HK-2 (cell line): ENCODE data around the gene CUX1.

Source experiments
- DNase-seq: peaks from one replicate; pipeline ENCODE4 v3.0.0-alpha.2; 2018; ENCODE audit not compliant: unreplicated experiment

CUX1 gene

DNA sequence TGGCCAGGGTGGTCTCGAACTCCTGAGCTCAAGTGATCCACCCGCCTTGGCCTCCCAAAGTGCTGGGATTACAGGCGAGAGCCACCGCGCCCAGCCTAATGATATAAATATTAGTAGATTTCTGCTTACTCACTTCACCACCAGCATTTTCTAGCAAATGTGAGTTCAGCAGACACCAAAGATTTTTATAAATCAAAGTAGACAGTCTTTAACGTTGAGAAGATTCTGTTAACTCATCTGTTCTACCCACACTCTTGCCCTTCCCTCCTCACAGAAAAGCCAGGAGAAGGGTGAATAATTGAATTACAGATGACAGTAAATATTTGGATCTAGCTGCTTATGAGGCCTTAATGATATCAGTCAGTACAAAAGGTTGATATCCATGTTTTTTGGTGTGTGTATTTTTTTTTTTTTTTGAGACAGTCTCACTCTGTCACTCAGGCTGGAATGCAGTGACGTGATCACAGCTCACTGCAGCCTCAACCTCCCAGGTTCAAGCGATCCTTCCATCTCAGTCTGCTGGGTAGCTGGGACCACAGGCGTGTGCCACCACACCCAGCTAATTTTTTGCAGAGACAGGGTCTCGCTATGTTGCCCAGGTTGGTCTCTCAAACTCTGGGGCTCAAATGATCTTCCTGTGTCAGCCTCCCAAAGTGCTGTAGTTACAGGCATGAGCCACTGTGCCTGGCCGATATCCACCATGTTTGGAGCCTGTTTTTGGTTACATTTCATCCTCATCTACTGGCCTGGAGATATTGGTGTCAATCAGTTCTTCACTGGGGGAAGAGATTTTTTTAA is 120.5 kb downstream of the CUX1 start:
- no peak for DNase-seq

DNA sequence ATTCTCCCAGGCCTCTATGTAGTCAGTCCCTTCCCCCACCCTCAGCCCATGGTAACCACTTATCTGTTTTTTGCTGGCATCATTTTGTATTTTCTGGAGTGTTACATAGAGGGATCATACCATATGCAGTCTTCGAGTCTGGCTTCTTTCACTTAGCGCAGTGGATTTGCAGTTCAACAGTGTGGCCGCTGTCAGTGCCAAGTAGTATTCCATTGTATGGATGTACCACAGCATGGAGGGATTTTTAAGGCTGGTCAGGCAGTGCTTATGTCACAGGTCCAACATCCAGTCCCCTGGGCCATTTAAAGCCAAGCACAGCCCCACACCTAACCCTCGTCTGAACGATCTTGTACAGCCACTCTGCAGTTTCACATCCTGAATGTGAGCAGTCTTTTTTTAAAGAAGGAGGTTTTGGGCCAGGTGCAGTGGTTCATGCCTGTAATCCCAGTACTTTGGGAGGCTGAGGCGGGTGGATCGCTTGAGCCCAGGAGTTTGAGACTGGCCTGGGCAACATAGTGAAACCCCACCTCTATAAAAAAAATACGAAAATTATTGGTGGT is 121.8 kb downstream of the CUX1 start:
- DNase-seq, result no peak

DNA sequence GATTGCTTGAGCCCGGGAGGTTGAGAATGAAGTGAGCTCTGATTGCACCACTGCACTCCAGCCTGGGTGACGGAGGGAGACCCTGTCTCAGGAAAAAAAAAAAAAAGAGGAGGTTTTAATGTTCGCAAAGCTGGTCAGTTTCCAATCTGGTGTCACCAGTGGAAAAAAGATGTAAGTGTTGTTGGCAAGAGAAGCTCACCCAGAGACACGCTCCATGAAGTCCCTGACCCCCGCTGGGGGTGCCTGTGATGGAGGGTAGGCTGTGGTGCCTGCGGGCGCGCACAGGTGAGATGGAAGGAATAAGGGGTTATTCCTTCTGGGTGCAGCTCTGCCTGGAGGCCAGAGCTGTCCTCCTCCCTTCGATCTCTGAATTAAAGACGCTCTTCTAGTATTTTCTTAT is 122.7 kb downstream of the CUX1 start:
- no peak for DNase-seq

DNA sequence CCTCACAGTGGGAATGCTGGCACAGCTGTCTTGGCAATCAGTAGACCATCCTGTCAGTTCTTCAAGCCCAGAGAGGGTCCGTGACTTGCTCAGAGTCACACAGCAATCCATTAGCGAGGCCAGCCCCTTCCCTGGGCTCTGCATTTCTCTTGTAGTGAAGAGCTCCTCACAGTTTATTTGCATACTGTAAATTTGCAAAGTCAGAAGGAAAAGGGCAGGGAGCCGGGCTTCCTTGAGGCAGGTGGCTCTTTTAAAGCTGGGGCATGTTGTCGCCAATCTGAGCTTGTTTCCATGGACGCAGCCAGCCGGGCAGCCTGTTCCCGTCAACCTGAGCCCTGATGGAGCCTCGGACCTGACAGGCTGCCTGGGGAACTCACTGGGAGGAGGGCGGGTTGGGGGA is 123.4 kb downstream of the CUX1 start:
- no peak for DNase-seq

DNA sequence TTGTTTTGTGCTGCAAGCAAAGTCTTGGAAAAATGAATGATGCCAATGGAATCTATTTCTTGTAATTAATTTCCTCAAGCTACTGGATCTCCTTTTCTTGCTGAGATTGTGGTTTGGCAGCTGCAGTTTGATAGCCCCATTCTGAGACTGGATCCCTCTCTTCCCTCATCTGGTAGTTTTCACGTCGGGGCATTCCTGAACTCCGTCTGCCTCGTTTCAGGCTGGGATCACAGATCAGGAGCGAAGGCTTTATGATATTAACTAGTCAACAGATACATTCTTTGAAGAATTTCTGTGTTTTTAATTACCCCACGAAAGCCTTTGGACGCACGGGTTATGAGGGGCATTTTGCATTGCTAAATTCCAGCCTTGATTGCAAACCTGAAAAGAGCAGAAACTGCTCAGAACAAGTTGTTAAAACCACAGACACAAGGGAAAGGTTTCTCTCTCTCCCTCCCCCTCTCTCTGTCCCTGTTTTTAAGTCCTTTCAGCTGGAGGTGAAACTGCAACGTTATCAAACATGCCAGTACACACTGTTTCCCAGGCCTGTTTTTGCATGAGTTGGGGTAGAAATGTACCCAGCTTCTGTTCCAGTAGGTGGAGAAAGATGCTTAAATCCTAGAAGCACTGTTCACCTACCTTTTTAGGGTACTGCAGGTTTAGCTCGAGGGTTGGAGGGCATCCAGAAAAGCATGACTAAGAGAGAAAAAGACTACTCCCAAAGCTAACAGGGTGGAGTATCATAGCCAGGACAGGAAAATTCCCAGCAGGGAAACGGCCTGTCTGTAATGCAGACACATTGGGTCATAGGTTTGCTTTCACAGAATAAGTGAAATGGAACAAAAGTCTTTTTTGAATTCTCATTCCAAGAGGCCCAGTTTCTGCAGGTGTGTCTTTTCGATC is 124.3 kb downstream of the CUX1 start:
- DNase-seq, result peak; percentile 25

DNA sequence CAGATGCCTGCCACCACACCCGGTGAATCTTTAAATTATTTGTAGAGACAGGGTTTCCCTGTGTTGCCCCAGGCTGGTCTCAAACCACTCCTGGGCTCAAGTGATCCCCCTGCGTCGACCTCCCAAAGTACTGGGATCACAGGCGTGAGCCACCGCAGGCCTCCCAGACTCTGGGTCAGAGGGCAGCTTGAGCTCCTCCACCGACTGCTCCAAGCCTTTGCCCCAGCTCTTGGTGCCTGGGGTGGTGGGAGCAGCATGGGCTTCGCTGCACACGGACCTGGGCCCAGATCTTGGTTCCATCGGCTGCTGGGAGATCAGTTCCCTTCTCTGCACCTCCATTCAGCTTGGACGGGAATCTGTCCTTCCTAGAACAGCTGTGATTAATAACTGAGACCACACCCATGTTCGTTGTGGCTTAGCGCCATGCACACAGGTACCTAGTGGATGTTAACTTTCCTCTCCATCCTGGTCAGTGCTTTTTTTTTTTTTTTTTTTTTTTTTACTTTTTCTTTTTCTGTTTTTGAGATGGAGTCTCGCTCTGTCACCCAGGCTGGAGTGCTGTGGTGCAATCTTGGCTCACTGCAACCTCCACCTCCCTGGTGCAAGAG is 125.3 kb downstream of the CUX1 start:
- no peak for DNase-seq

DNA sequence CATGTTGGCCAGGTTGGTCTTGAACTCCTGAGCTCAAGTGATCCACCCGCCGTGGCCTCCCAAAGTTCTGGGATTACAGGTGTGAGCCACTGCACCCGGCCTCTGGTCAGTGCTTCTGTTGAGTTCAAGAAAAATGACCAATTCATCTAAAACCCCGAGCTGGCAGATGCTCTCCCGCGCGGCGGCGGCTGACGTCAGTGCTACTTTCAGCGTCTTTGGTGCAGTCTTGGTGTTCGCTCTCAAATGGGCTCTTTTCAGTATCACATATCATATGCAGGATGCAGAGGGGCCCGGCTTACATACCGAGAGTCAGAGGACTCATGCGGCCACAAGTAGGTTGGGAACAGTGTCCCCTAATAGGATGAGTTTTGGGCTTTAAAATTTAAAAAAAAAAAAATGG is 125.9 kb downstream of the CUX1 start:
- DNase-seq, result no peak

DNA sequence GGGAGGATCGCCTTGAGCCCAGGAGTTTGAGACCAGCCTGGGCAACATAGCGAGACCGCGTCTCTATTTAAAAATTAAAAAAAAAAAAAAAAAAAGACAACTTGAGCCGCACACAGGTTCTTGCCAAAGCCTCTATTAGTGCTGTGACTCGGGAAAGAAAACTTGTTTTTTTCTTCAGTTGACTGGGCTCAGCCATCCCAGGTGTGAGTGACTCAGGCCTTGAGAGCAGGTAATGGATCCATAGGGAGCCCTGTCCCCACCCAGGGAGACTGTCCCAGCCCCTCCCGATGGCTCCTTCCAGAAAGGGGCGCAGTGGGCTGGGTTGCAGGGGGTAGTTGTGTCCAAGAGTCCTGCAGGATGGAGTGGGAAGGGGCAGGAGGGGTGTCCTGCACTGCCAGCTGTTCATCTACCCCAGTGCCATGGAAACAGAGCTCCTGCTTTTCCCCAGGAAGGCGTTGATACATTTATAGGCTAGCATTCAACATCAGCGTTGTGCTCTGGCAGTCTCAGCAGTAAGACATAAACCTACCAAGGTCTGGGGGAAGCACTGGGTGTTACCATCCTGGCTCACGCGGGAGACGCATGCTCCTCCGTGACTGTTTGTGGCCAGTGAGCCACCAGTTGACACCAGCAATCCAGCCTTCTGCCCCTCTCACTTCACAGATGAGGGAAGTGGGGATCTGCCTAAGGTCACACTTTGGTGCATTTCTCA is 126.6 kb downstream of the CUX1 start:
- no peak for DNase-seq

DNA sequence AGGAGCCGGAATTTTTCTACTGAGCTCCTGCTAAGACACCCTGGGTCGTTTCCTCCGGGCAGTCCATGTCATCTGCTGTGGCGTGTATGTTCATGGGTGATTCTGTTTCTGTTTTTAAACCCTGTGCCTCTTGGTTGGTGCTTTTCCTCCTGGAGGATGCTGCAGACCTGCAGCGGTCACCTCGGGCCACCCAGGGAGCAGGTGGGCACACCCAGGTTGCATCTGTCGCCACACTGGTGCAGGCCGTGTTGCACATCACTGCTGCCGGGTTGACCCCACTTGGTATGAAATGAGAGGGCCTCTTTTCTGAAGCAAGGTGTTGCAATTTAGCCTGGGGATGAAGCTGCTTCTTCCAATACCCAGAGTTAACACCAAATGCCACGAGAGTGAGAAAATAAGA is 127.2 kb downstream of the CUX1 start:
- DNase-seq, result no peak

DNA sequence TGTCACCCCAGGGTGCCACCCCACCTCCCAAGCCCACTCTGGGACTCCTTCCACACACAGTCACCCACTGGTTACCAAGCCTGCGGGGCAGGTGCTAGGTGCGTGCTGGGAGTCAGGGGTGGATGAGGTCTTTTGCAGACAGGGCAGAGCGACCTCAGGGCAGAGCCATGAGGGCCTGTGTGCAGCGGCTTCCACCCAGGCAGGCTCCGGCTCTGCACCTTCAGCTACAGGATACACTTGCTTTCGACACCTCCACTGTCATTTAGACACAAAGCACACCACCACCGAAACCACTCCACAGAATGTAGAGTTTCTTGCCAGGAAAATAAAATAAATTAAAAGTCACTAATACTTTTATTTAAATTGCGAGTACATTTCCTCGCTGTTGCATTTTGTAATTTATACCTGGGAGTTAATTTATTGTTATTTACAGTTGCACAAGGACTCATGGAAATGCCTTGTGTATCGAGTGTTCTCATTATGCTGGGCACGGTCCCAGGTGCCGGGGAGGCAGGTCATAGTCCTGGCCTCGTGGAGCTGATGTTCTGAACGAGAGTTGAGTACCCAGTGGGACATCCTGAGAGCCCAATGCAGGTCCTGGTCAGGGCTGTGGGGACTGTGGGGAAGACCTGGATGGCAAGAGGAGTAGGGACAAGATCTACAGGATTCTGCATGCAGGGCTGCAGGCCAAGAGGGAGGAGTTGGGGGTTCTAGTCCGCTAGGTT is 127.8 kb downstream of the CUX1 start:
- DNase-seq, result no peak

DNA sequence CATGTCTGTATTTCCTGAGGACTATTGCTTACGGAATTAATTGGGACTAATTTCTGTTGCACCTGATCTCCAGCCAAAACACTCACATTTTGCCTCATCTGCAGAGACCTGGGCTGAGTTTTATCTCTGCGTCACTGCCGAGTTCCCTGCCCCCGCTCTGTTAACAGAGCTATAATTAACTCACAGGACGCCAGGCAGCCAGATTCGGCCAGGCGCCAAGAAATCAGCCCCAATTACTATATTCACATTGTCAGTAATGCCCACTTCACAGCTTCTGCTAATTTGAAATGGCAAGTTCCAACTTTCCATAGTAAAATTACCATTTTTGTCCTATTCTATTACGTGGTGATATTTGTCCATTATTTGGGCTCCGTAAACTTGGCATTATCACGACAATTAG is 130.5 kb downstream of the CUX1 start:
- no peak for DNase-seq

DNA sequence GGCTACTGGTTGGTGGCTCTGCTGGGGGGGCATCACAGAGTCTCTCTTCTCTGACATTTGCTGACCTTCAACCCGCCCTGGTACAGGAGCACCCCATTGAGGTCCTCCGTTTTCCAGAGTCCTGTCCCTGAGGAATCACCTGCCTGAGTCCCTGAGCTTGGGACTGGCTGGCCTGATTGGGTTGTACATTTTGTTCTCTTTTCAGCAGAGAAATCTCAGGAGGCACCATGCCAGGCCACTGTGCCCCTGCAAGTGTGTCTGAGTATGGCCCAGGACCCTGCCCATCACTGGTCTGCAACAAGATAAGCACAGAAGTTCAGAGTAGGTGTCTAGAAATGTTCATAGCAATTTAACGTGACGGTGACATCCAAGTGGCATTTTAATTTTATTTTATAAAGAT is 131.2 kb downstream of the CUX1 start:
- no peak for DNase-seq

DNA sequence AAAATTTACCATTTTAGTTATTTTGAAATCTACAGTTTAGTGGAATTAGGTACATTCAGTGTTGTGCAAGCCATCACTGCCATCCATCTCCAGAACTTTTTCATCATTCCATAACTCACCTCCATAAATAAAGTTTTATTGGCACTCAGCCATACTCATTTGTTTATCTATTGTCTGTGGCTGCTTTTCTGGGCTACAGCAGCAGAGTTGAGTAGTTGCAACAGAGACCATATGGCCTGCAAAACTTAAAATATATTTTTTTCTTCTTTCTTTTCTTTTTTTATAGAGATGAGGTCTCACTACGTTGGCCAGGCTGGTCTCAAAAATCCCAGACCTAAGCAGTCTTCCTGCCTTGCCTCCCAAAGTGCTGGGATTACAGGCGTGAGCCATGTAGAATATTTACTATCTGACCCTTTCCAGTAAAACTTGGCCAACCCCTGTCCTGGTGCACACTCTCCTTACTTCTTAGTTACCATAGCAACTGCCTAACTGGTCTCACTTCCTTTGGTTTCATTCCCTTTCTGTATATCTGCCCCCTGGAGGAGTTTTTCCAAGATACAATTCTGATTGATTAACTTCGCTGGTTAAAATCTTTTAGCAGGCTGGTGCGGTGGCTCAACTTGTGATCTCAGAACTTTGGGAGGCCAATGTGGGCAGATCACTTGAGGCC is 133.2 kb downstream of the CUX1 start:
- DNase-seq, result no peak

DNA sequence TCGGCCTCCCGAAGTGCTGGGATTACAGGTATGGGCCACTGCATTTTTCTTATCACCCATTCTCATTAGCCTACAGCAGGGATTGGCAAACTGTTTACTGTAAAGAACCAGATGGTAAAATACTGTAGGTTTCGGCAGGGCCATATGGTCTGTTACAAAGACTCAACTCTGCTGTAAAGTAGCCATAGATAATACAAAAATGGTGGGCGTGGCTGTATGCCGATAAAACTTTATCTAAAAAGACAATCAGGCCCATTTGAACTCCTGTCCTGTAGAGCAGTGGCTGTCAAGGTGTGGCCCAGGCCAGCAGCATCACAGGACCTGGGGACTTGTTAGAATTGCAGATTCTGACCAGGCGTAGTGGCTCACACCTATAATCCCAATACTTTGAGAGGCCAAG is 134.3 kb downstream of the CUX1 start:
- DNase-seq, result no peak

DNA sequence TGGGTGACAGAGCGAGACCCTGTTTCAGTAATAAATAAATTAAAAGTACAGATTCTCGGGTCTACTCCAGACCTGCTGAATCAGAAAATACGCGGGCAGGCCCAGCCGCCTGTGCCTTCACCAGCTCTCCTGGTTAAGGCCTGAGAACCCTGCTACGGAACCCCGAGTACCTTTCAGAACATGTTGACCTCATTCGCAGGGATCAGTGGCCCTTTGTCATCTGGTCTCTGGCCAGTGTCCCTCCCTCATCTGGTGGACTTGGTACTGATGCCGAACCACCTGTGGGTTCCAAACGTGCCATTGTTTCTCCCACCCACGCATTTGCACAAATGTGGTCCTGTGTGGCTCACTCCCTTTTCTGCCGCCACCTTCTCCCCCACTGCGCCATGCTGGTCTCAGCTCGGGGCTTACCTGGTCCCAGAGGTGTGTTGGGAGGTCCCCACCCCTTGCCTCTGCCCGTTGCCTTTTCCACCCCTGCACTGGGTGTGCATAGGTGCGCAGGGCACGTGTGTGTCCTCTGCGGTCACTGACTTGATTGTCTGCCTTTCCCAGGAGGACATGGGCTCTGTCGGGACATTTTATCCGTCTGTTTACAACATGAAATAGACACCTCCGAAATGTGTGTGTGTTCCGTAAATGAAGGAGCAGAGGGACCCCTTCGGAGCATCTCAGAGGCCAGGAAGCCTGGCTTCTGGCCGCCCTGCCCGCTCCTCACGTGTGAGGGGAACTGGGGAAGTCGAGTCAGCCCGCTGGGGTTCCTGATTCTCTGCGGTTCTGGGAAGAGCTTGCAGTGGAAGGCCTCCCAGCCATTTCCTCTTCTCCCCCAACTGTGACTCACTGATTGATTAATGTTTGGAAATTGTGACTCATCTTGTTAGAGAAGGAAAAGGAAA is 135.2 kb downstream of the CUX1 start:
- no peak for DNase-seq

DNA sequence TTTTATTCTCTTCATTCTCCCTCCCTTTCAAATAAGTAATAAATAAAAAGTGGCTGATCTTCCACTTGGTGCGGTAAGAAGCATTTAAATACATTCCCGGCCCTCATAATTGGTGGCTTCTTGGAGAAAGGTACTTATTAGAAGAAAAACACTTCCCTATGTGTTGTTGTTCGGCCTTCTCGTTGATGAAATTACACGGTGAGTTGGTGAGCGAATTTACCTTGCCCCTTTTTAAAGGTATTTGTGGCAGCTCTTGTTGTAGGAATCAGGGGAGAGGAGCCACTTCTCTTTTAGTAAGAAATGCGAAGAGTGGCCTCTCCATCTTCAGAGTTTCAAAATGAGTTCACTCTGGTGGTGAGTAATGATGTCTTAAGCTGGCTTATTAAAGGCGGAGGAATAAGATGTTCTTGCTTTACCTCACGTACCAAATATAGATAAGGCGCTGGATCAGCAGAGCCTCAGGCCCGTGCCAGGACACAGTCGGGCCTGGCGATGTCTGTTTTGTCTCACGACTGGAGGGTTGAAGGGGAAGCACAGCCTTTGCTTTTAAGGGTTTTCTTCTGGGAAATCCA is 135.9 kb downstream of the CUX1 start:
- DNase-seq, result no peak

DNA sequence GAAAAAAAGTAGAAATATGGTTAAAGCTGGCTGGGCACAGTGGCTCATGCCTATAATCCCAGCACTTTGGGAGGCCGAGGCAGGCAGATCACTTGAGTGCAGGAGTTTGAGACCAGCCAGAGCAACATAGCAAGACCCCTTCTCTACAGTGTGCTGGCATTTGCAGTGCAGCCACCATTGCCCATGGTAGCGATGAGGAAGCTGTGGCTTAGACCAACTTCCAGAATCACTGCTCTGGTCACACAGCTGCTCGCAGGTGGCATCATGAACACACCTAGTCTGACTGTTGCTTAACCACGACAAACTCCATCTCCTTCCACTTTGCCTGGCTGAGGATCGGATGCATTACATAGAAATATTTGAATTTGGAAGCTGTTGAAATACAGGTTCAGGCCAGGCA is 137.1 kb downstream of the CUX1 start:
- no peak for DNase-seq

DNA sequence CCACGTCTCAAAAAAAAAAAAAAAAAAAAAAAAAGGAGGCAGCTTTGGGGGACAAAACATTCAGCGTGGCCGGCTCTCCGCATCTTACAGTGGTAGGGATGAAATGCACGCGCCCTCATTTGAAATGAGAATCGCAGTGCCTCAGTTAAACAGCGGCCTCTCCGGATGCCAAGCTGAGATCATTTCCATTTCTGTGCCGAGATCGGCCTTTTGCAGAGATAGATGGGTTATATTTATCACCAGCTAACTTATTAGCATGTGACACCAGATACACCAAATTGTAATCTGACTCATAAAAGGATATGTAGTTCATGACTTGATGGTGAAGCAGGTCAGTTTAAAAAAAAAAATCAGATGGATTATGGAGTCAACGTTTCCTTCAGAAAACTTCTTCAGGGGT is 138.7 kb downstream of the CUX1 start:
- no peak for DNase-seq
